BJ (cell line): Measurements from ENCODE around the gene SLF2. TPM values are rescaled to one million over a fixed set of nuclear protein-coding genes. Genes with fewer than 3 reads are reported as not detected.

Experiments
- CTCF ChIA-PET: fragments of 350-600 bp; formaldehyde crosslinking; extraction: SDS; loops from one replicate; lab custom pipeline; 2021; ENCODE audit warnings: antibody characterized with exemption, inconsistent platforms; lab: Yijun Ruan, JAX
- POLR2A ChIA-PET: fragments of 300-600 bp; sonication (Branson Sonifier 250); formaldehyde crosslinking; extraction: SDS; loops from one replicate; lab custom pipeline; 2021; ENCODE audit warnings: antibody characterized with exemption; lab: Charles Lee
- DNase-seq: peaks from one replicate; pipeline ENCODE4 v3.0.0-alpha.2; 2011; ENCODE audit warnings: low read depth
- H3K27me3 ChIP-seq: 2 replicates; pipeline ENCODE4 v1.6.0; 2011; ENCODE audit warnings: low read length; ENCODE audit not compliant: control insufficient read depth, insufficient read depth
- H3K36me3 ChIP-seq: 2 replicates; pipeline ENCODE4 v1.5.1; 2011; ENCODE audit warnings: low read length; ENCODE audit not compliant: control insufficient read depth, insufficient read depth
- H3K4me3 ChIP-seq: 2 replicates; pipeline ENCODE4 v1.5.1; 2011; ENCODE audit warnings: low read depth, mild to moderate bottlenecking, control low read depth, low read length
- polyA plus RNA-seq: library from polyadenylated mRNA; depleted of rRNA; stranded (reverse); fragments of >200 nt; gene quantifications from 2 replicates; pipeline ENCODE4 v1.2.3, GENCODE V29; 2011
- TF ChIP-seq, protein P1 (sequence below): IDR thresholded peaks from 2 replicates; pipeline ENCODE4 v1.5.1; 2011; ENCODE audit warnings: low read depth, mild to moderate bottlenecking, control low read depth, inconsistent platforms, low read length, moderate library complexity; ENCODE audit not compliant: insufficient read depth

The SLF2 gene
- polyA plus RNA-seq, 1 experiment: 6.8 TPM

DNA sequence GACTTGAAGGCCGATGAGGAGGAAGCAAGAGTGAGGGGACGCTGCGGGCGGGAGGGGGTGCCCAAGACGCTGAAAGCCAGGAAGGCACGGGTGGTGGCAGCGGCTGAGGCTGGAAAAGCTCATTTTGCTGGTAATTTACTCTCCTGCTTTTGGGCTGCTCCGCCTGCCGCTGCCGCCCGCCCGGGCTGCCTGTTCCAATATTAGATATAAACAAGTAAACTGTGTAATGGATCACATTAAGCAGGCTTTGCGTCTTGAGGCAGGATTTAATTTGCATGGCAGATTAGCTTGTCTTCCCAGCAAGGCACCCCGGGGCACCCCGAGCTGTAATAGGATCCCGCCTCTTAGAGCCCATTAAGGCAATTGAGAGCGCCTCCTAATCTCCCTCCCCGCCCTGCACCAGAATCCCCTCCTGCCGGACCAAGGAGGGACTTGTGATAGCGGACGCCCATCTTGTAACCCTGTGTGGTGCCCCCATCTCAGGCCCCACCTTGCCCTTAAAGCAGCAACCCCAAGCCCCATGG, 46.1 kb upstream of the SLF2 start:
- H3K27me3 ChIP-seq: peaks cover 25% of the 10 kb centered on the region
- POLR2A ChIA-PET: no interaction called here
- H3K4me3 ChIP-seq: no peak overlapping the region
- H3K36me3 ChIP-seq: no peaks in the 10 kb centered on the region
- CTCF ChIA-PET: interaction anchor here (1.4 kb wide), 1 partner anchor 12 kb away, joined by 4 read pairs; no protein-coding TSS in a partner anchor
- TF ChIP-seq, protein P1, sequence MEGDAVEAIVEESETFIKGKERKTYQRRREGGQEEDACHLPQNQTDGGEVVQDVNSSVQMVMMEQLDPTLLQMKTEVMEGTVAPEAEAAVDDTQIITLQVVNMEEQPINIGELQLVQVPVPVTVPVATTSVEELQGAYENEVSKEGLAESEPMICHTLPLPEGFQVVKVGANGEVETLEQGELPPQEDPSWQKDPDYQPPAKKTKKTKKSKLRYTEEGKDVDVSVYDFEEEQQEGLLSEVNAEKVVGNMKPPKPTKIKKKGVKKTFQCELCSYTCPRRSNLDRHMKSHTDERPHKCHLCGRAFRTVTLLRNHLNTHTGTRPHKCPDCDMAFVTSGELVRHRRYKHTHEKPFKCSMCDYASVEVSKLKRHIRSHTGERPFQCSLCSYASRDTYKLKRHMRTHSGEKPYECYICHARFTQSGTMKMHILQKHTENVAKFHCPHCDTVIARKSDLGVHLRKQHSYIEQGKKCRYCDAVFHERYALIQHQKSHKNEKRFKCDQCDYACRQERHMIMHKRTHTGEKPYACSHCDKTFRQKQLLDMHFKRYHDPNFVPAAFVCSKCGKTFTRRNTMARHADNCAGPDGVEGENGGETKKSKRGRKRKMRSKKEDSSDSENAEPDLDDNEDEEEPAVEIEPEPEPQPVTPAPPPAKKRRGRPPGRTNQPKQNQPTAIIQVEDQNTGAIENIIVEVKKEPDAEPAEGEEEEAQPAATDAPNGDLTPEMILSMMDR: no peak
- DNase-seq: no peak

DNA sequence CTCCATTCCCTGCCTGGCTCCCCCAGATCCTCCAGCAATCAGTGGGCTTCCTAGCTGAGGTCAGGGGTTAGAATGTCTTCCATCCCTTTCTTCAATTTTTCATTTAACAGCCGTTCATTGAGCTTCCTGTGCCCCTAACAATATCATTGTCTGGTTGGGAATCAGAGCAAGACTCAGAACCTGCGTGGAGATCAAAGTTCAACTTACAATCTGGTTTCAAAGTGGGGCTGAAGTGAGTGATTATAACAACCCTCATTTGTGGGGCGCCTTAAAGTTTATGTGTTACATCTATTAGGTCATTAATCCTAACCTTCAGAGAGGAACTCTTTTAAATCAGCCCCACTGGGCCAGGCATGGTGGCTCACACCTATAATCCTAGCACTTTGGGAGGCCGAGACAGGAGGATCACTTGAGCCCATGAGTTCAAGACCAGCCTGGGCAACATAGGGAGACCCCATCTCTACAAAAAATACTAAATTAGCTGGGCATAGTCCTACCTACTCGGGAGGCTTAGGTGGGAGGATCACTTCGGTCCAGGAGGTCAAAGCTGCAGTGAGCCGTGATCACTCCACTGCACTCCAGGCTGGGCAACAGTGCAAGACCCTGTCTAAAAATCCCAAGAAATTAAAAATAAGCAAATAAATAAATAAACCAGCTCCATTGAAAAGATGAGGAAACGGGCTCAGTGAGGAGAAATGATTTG, 45.4 kb upstream of the SLF2 start:
- ChIA-PET POLR2A (no interaction called here), CTCF (interaction anchor here (1.4 kb wide), 1 partner anchor 11 kb away, joined by 4 read pairs; no protein-coding TSS in a partner anchor)
- TF ChIP-seq, protein P1: no peak
- H3K4me3 ChIP-seq: no peak overlapping the region
- no peaks in the 10 kb centered on the region for H3K36me3 ChIP-seq
- H3K27me3 ChIP-seq: peaks cover 23% of the 10 kb centered on the region
- no peak for DNase-seq

DNA sequence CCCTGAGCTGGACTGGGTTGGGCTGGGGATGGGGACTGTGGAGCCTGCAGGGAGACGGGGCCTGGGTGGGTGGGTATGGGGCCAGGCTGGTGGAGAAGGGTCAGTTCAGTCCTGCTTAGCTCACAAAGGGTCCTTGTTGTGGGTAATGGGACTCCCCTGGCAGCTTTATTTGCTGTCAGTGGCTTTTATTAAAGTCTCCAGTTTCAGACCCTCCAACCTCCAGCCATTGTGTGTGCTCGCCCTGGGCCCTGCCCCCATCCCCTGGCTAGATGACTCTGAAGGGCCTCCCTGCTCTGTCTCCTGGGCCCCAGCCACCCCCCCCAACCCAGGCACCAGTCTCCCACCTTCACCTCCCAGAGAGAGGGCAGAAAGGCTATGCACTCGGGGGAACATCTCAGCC, 44.4 kb upstream of the SLF2 start:
- Histone ChIP-seq H3K36me3 (no peaks in the 10 kb centered on the region), H3K27me3 (peaks cover 23% of the 10 kb centered on the region), H3K4me3 (no peak overlapping the region)
- TF ChIP-seq, protein P1: no peak
- no peak for DNase-seq
- POLR2A ChIA-PET: no interaction called here
- CTCF ChIA-PET: interaction anchor here (1.1 kb wide), 1 partner anchor 10 kb away, joined by 3 read pairs; no protein-coding TSS in a partner anchor

DNA sequence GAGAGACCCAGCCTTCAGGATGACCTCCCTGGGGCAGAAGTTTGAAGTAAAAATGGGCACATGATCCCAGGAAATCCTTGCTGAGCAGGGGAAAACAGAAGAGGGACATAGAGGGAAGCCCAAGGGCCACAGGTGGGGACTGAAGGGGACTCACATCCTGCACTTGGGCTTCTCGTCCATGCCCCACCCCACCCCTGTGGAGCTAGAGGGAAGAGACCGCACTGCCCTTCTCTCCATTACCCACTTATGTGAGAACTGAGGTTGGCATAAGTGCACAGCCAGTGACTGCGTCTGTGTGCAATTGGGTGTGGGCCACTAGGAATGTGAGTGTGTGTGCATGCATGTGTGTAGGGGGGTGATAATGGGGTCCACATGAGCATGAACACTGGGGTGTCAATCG, 43.4 kb upstream of the SLF2 start:
- CTCF ChIA-PET: interaction anchor here (0.8 kb wide), 1 partner anchor 9 kb away, joined by 3 read pairs; no protein-coding TSS in a partner anchor
- POLR2A ChIA-PET: no interaction called here
- Histone ChIP-seq H3K27me3 (peaks cover 19% of the 10 kb centered on the region), H3K4me3 (no peak overlapping the region), H3K36me3 (no peaks in the 10 kb centered on the region)
- no peak for DNase-seq
- TF ChIP-seq, protein P1: no peak

DNA sequence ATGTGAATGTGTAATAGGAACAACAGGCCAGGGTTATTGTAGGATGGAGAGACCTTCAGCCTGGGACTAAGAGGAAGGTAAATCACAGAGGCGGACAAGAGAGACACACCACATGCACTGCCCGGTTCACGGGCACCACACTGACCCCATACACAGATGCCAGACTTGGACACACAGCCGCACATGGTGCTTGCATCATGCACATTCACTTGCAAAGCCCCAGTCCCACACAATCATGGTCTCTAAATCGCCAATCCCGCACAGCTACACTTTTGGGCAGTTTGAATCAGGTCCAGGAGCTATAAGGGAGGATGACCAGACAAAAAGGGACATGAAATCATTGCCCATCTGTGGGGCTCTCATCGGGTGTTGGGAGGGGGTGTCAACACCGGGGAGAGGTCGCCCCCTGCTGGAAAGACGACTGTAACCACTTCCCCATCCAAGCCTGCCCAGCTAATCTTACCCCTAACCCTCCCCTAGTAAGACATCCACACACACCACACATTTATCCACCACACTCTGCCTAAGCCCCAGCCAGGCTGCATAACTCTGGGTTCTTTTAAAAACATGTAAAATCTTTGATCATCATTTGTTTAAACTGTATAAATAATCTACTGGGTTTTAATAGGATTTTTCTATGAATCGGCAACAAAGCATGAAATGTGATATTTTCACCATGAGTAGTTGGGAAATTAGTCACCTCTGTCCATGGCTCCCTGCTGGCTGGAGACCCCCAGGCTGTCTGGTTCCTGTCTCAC, 40.5 kb upstream of the SLF2 start:
- Histone ChIP-seq H3K27me3 (peaks cover 1% of the 10 kb centered on the region), H3K36me3 (no peaks in the 10 kb centered on the region), H3K4me3 (no peak overlapping the region)
- TF ChIP-seq, protein P1: peak; percentile 63
- ChIA-PET POLR2A (no interaction called here), CTCF (interaction anchor here (0.6 to 4.6 kb wide), 13 partner anchors 9 to 948 kb away, joined by 3 to 15 read pairs (median 3); no protein-coding TSS in a partner anchor)
- no peak for DNase-seq
